Measurements from ENCODE around the gene THRB. TPM values are rescaled to one million over a fixed set of nuclear protein-coding genes. Genes with fewer than 3 reads are reported as not detected.

The THRB gene
- total and polyA plus RNA-seq, 2 donors (not counting 3 experiments of a cell fraction or from before 2014, with no cell fraction given), result 0.06 TPM; not detected in 1

DNA sequence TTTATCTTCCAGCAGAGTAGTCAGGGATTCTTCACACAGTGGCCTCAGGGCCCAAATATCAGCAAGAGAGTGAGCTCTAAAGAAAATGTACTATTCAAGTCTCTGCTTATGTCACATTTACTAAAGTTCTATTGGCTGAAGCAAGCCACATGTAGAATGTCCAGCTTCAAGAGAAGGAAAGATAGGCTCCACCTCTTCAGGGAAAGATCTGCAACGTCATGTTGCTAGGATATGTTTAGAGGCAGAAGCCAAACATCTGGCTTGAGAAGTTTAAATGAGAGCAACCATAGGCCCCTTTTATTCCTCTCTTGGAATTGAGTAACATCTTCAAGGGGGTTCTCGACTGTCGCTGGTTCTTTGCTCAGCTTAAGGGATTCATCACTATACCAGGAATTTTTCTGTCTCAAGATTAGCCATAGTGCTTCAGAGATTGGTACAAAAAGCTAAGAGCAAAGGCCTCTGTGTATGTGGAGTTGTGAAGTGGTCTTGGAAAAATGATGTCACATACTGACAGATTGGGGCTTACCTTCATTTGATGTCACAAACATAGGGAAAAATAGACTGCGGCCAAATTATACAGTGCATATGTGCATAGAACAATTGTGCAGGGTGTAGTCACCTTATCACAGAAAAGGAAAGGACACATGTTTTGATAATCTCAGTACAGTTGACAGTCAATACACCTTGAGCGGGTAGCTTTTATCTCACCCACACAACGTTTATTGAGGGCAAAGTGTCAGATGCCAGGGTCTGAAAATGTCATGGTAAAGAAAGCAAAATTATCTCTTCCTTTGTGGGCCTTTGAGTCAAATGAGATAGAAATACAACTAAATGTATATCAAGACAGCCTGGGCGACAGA, 11.3 kb upstream of the THRB start:
- BruUV-seq (replicated peaks), result no TSS peak
- Histone ChIP-seq H4K20me1 (replicated peaks; ENCODE audit: control insufficient read depth, extremely low read depth, insufficient read depth, low read length) (no peaks in the 10 kb centered on the region), H3K9me3 (replicated peaks; ENCODE audit: control insufficient read depth, insufficient read depth, low read length) (no peaks in the 10 kb centered on the region), H3K27ac (ENCODE audit: insufficient read depth, low read depth, low read length) (no peak overlapping the region), H3K4me2 (ENCODE audit: insufficient read depth, low read length) (no peak overlapping the region), H3K4me1 (ENCODE audit: control insufficient read depth, extremely low read depth, insufficient read depth, low read length) (peaks cover 8% of the 10 kb centered on the region), H3K79me2 (ENCODE audit: control insufficient read depth, insufficient read depth, low read length) (no peaks in the 10 kb centered on the region), H3K27me3 (ENCODE audit: control insufficient read depth in 2 of 2, insufficient read depth in 2 of 2, low read length in 2 of 2) (no peaks in the 10 kb centered on the region), H3K9me1 (replicated peaks; ENCODE audit: control insufficient read depth, extremely low read depth, insufficient read depth, low read length) (no peaks in the 10 kb centered on the region), H3K36me3 (ENCODE audit: control insufficient read depth in 2 of 2, extremely low read depth in 1 of 2, insufficient read depth in 2 of 2, low read length in 2 of 2) (no peaks in the 10 kb centered on the region), H2AFZ (ENCODE audit: low read depth, low read length) (no peak overlapping the region), H3K9ac (replicated peaks; ENCODE audit: extremely low read depth, insufficient read depth, low read length) (no peak overlapping the region), H3K4me3 (replicated peaks in 1 of 3; ENCODE audit: insufficient read depth in 1 of 3, low read depth in 1 of 3, low read length in 3 of 3) (no peak overlapping the region)
- intact Hi-C loops (cut with micrococcal nuclease) (no loop called here), dilution Hi-C loops (cut with MboI; ENCODE audit: extremely low pct_ligation_motif_present, low sequenced_read_pairs) (no loop called here)
- ChIA-PET CTCF (interaction anchor here (0.8 to 1.9 kb wide), 3 partner anchors 9 to 15 kb away, joined by 4 to 9 read pairs (median 4); partner anchors contain the start of gene THRB), POLR2A (no interaction called here)
- no peak for TF ChIP-seq JUN (IDR thresholded peaks at IDR 0.05; ENCODE audit: borderline replicate concordance, insufficient read depth, insufficient read length, low read depth)
- TF ChIP-seq MAX (IDR thresholded peaks at IDR 0.05; ENCODE audit: insufficient read depth, insufficient read length), result no peak
- TF ChIP-seq CTCF (IDR thresholded peaks at IDR 0.05; ENCODE audit: extremely low read depth in 1 of 2, insufficient read depth in 1 of 2, low read depth in 1 of 2, low read length in 2 of 2), result no peak
- TF ChIP-seq POLR2A (IDR thresholded peaks at IDR 0.05; ENCODE audit: low read depth, low read length), result no peak
- TF ChIP-seq GATA2 (IDR thresholded peaks at IDR 0.05; ENCODE audit: insufficient read depth, insufficient read length, low read depth, low read length), result no peak
- TF ChIP-seq EZH2 (IDR thresholded peaks at IDR 0.05; ENCODE audit: borderline replicate concordance, low read depth, low read length, severe bottlenecking), result no peak
- TF ChIP-seq MYC (IDR thresholded peaks at IDR 0.05; ENCODE audit: low read depth, low read length), result no peak
- TF ChIP-seq FOS (IDR thresholded peaks at IDR 0.05; ENCODE audit: borderline replicate concordance, insufficient read depth, low read length), result no peak
- TF ChIP-seq POLR2AphosphoS5 (IDR thresholded peaks at IDR 0.05; ENCODE audit: insufficient read depth, low read depth, low read length), result no peak
- FAIRE-seq, result no peak
- no peak for DNase-seq (ENCODE audit: low read depth, low spot score)

Measured in endothelial cell of umbilical vein (primary cell).